ENCODE measurements around the gene FLYWCH1. TPM values are rescaled to one million over a fixed set of nuclear protein-coding genes. Genes with fewer than 3 reads are reported as not detected.
A peak's percentile ranks its signal among the peaks of the same experiment; 100 is the strongest.
"Not testable (repeated sequence)": the region's sequence is repeated elsewhere in the genome, so short reads cannot be mapped to it uniquely, and the experiment has no call there.

The FLYWCH1 gene
- total RNA-seq, 1 experiment from 2014 or later = 32.3 TPM

- DNase-seq (ENCODE audit: low read depth) = no peak
Measured at GRCh38 chr16:2926650-2926999, 14.9 kb downstream of the FLYWCH1 start.

- DNase-seq (ENCODE audit: low read depth) = peak; percentile 83
Measured at GRCh38 chr16:2927010-2927646, 15.4 kb downstream of the FLYWCH1 start.

GRCh38 chr16:2928151-2928550, 16.4 kb downstream of the FLYWCH1 start:
- not testable (repeated sequence) for DNase-seq (ENCODE audit: low read depth)

- DNase-seq (ENCODE audit: low read depth) = no peak
Measured at GRCh38 chr16:2928796-2929195, 17.1 kb downstream of the FLYWCH1 start.

- no peak for DNase-seq (ENCODE audit: low read depth)
Measured at GRCh38 chr16:2929693-2930092, 18.0 kb downstream of the FLYWCH1 start.

- no peak for DNase-seq (ENCODE audit: low read depth)
Measured at GRCh38 chr16:2930236-2930635, 18.5 kb downstream of the FLYWCH1 start.

GRCh38 chr16:2931231-2931914, 19.6 kb downstream of the FLYWCH1 start:
- DNase-seq (ENCODE audit: low read depth) = not testable (repeated sequence)

- DNase-seq (ENCODE audit: low read depth) = no peak
Measured at GRCh38 chr16:2933136-2933535, 21.4 kb downstream of the FLYWCH1 start.

- no peak for DNase-seq (ENCODE audit: low read depth)
Measured at GRCh38 chr16:2933701-2934100, 22.0 kb downstream of the FLYWCH1 start.

- DNase-seq (ENCODE audit: low read depth) = no peak
Measured at GRCh38 chr16:2934450-2934849, 22.7 kb downstream of the FLYWCH1 start.

- DNase-seq (ENCODE audit: low read depth) = no peak
Measured at GRCh38 chr16:2936436-2937011, 24.8 kb downstream of the FLYWCH1 start.

GRCh38 chr16:2937170-2937569, 25.4 kb downstream of the FLYWCH1 start:
- no peak for DNase-seq (ENCODE audit: low read depth)

- no peak for DNase-seq (ENCODE audit: low read depth)
Measured at GRCh38 chr16:2938206-2938605, 26.5 kb downstream of the FLYWCH1 start.

GRCh38 chr16:2939968-2940367, 28.2 kb downstream of the FLYWCH1 start:
- no peak for DNase-seq (ENCODE audit: low read depth)

GRCh38 chr16:2942045-2942444, 30.3 kb downstream of the FLYWCH1 start:
- DNase-seq (ENCODE audit: low read depth) = no peak

- DNase-seq (ENCODE audit: low read depth) = not testable (repeated sequence)
Measured at GRCh38 chr16:2943716-2944115, 32.0 kb downstream of the FLYWCH1 start.

- no peak for DNase-seq (ENCODE audit: low read depth)
Measured at GRCh38 chr16:2946649-2947048, 34.9 kb downstream of the FLYWCH1 start.

- no peak for DNase-seq (ENCODE audit: low read depth)
Measured at GRCh38 chr16:2948807-2949704, 37.3 kb downstream of the FLYWCH1 start.

GRCh38 chr16:2949705-2950352, 38.1 kb downstream of the FLYWCH1 start:
- DNase-seq (ENCODE audit: low read depth) = no peak

- no peak for DNase-seq (ENCODE audit: low read depth)
Measured at GRCh38 chr16:2950353-2950724, 38.6 kb downstream of the FLYWCH1 start.

GRCh38 chr16:2950773-2951172, 39.0 kb downstream of the FLYWCH1 start:
- no peak for DNase-seq (ENCODE audit: low read depth)

- no peak for DNase-seq (ENCODE audit: low read depth)
Measured at GRCh38 chr16:2952679-2953078, 40.9 kb downstream of the FLYWCH1 start.
